Measurements from ENCODE around the gene MON2.

Gene MON2

GRCh38 chr12:62618319-62618718 is 151.7 kb downstream of the MON2 start:
- DNase-seq (ENCODE audit: low read depth), result no peak

GRCh38 chr12:62618930-62619329 is 152.3 kb downstream of the MON2 start:
- no peak for DNase-seq (ENCODE audit: low read depth)

- no peak for DNase-seq (ENCODE audit: low read depth)
Measured at GRCh38 chr12:62621101-62621638, 154.5 kb downstream of the MON2 start.

- DNase-seq (ENCODE audit: low read depth), result no peak
Measured at GRCh38 chr12:62622177-62622576, 155.6 kb downstream of the MON2 start.

GRCh38 chr12:62625228-62625627 is 158.6 kb downstream of the MON2 start:
- peak; percentile 80 for DNase-seq (ENCODE audit: low read depth)

- no peak for DNase-seq (ENCODE audit: low read depth)
Measured at GRCh38 chr12:62627181-62627580, 160.6 kb downstream of the MON2 start.

- no peak for DNase-seq (ENCODE audit: low read depth)
Measured at GRCh38 chr12:62629413-62629812, 162.8 kb downstream of the MON2 start.

GRCh38 chr12:62629971-62630739 is 163.5 kb downstream of the MON2 start:
- no peak for DNase-seq (ENCODE audit: low read depth)

- peak; percentile 80 for DNase-seq (ENCODE audit: low read depth)
Measured at GRCh38 chr12:62631471-62632410, 165.1 kb downstream of the MON2 start.

- peak; percentile 24 for DNase-seq (ENCODE audit: low read depth)
Measured at GRCh38 chr12:62632411-62632918, 165.8 kb downstream of the MON2 start.

- no peak for DNase-seq (ENCODE audit: low read depth)
Measured at GRCh38 chr12:62635649-62636048, 169.0 kb downstream of the MON2 start.

GRCh38 chr12:62637679-62638078 is 171.1 kb downstream of the MON2 start:
- no peak for DNase-seq (ENCODE audit: low read depth)

- DNase-seq (ENCODE audit: low read depth), result peak; percentile 68
Measured at GRCh38 chr12:62640910-62641448, 174.4 kb downstream of the MON2 start.

- no peak for DNase-seq (ENCODE audit: low read depth)
Measured at GRCh38 chr12:62642486-62642885, 175.9 kb downstream of the MON2 start.

GRCh38 chr12:62643486-62643885 is 176.9 kb downstream of the MON2 start:
- no peak for DNase-seq (ENCODE audit: low read depth)

GRCh38 chr12:62646566-62646965 is 179.9 kb downstream of the MON2 start:
- no peak for DNase-seq (ENCODE audit: low read depth)

GRCh38 chr12:62647586-62647985 is 181.0 kb downstream of the MON2 start:
- DNase-seq (ENCODE audit: low read depth), result no peak

- DNase-seq (ENCODE audit: low read depth), result no peak
Measured at GRCh38 chr12:62649412-62650138, 182.9 kb downstream of the MON2 start.
